CD4-positive, alpha-beta T cell treated with Interleukin-6 at 100 ng/mL for 8 hours (primary cell): ENCODE data around the gene MAGI2.
"Not testable (repeated sequence)": the region's sequence is repeated elsewhere in the genome, so short reads cannot be mapped to it uniquely, and the experiment has no call there.

ENCODE experiments used
- DNase-seq: peaks from one replicate; pipeline ENCODE4 v3.0.0-alpha.2; 2020; ENCODE audit warnings: mixed read lengths, low spot score

Gene MAGI2

GRCh38 chr7:78350926-78351325 lies 1102.5 kb downstream of the MAGI2 start:
- no peak for DNase-seq

GRCh38 chr7:78350391-78350790 lies 1103.1 kb downstream of the MAGI2 start:
- DNase-seq, result no peak

GRCh38 chr7:78346827-78347226 lies 1106.6 kb downstream of the MAGI2 start:
- DNase-seq, result no peak

GRCh38 chr7:78345979-78346378 lies 1107.5 kb downstream of the MAGI2 start:
- no peak for DNase-seq

GRCh38 chr7:78345293-78345911 lies 1108.1 kb downstream of the MAGI2 start:
- no peak for DNase-seq

- no peak for DNase-seq
Measured at GRCh38 chr7:78334426-78334825, 1119.0 kb downstream of the MAGI2 start.

GRCh38 chr7:78333530-78334425 lies 1119.7 kb downstream of the MAGI2 start:
- no peak for DNase-seq

GRCh38 chr7:78329001-78329655 lies 1124.3 kb downstream of the MAGI2 start:
- DNase-seq, result no peak

- no peak for DNase-seq
Measured at GRCh38 chr7:78327718-78328117, 1125.7 kb downstream of the MAGI2 start.

- no peak for DNase-seq
Measured at GRCh38 chr7:78326876-78327275, 1126.6 kb downstream of the MAGI2 start.

- DNase-seq, result no peak
Measured at GRCh38 chr7:78326189-78326588, 1127.3 kb downstream of the MAGI2 start.

- no peak for DNase-seq
Measured at GRCh38 chr7:78323118-78323517, 1130.3 kb downstream of the MAGI2 start.

- not testable (repeated sequence) for DNase-seq
Measured at GRCh38 chr7:78322231-78322630, 1131.2 kb downstream of the MAGI2 start.

- DNase-seq, result no peak
Measured at GRCh38 chr7:78317371-78317770, 1136.1 kb downstream of the MAGI2 start.

- DNase-seq, result no peak
Measured at GRCh38 chr7:78316110-78316509, 1137.4 kb downstream of the MAGI2 start.

- no peak for DNase-seq
Measured at GRCh38 chr7:78315119-78315518, 1138.3 kb downstream of the MAGI2 start.

GRCh38 chr7:78311181-78311580 lies 1142.3 kb downstream of the MAGI2 start:
- DNase-seq, result no peak

GRCh38 chr7:78307892-78308291 lies 1145.6 kb downstream of the MAGI2 start:
- DNase-seq, result no peak

- DNase-seq, result no peak
Measured at GRCh38 chr7:78306634-78307033, 1146.8 kb downstream of the MAGI2 start.

GRCh38 chr7:78301407-78301806 lies 1152.1 kb downstream of the MAGI2 start:
- DNase-seq, result no peak

- no peak for DNase-seq
Measured at GRCh38 chr7:78299088-78299487, 1154.4 kb downstream of the MAGI2 start.

GRCh38 chr7:78296644-78297371 lies 1156.7 kb downstream of the MAGI2 start:
- no peak for DNase-seq
